CD4-positive, alpha-beta T cell treated with Interleukin-21 for 1 hour (primary cell): ENCODE results near the gene POU6F2.
A peak's percentile ranks its signal among the peaks of the same experiment; 100 is the strongest.

Source experiments
- DNase-seq: peaks from one replicate; pipeline ENCODE4 v3.0.0-alpha.2; 2020

Gene POU6F2

GRCh38 chr7:39408906-39409305 is 431.2 kb downstream of the POU6F2 start:
- no peak for DNase-seq

- DNase-seq, result no peak
Measured at GRCh38 chr7:39410582-39410981, 432.9 kb downstream of the POU6F2 start.

GRCh38 chr7:39413636-39414223 is 436.0 kb downstream of the POU6F2 start:
- DNase-seq, result no peak

- peak; percentile 16 for DNase-seq
Measured at GRCh38 chr7:39414224-39415035, 436.7 kb downstream of the POU6F2 start.

- DNase-seq, result no peak
Measured at GRCh38 chr7:39415091-39415787, 437.5 kb downstream of the POU6F2 start.

GRCh38 chr7:39416866-39417265 is 439.2 kb downstream of the POU6F2 start:
- DNase-seq, result no peak

- no peak for DNase-seq
Measured at GRCh38 chr7:39417642-39418041, 439.9 kb downstream of the POU6F2 start.

GRCh38 chr7:39421251-39421650 is 443.5 kb downstream of the POU6F2 start:
- no peak for DNase-seq

- DNase-seq, result no peak
Measured at GRCh38 chr7:39421661-39422060, 444.0 kb downstream of the POU6F2 start.

- no peak for DNase-seq
Measured at GRCh38 chr7:39428221-39428620, 450.5 kb downstream of the POU6F2 start.

- DNase-seq, result no peak
Measured at GRCh38 chr7:39429421-39429820, 451.7 kb downstream of the POU6F2 start.

GRCh38 chr7:39430441-39430840 is 452.7 kb downstream of the POU6F2 start:
- DNase-seq, result no peak

- DNase-seq, result no peak
Measured at GRCh38 chr7:39430909-39431641, 453.4 kb downstream of the POU6F2 start.

GRCh38 chr7:39432368-39432767 is 454.7 kb downstream of the POU6F2 start:
- DNase-seq, result no peak

- DNase-seq, result no peak
Measured at GRCh38 chr7:39432807-39433416, 455.2 kb downstream of the POU6F2 start.

- DNase-seq, result no peak
Measured at GRCh38 chr7:39433550-39433949, 455.8 kb downstream of the POU6F2 start.

- no peak for DNase-seq
Measured at GRCh38 chr7:39434012-39434411, 456.3 kb downstream of the POU6F2 start.

- no peak for DNase-seq
Measured at GRCh38 chr7:39446546-39446945, 468.8 kb downstream of the POU6F2 start.

GRCh38 chr7:39451901-39452300 is 474.2 kb downstream of the POU6F2 start:
- DNase-seq, result no peak

- peak; percentile 41 for DNase-seq
Measured at GRCh38 chr7:39453743-39454355, 476.1 kb downstream of the POU6F2 start.

- DNase-seq, result no peak
Measured at GRCh38 chr7:39458061-39458745, 480.5 kb downstream of the POU6F2 start.

GRCh38 chr7:39459636-39460035 is 481.9 kb downstream of the POU6F2 start:
- no peak for DNase-seq
